ENCODE results near the gene SLC49A3. TPM values are rescaled to one million over a fixed set of nuclear protein-coding genes. Genes with fewer than 3 reads are reported as not detected.
"Not testable (repeated sequence)": the region's sequence is repeated elsewhere in the genome, so short reads cannot be mapped to it uniquely, and the experiment has no call there.

Gene SLC49A3
- total and polyA plus RNA-seq, 2 of the 4 experiments (the other 2 are of a cell fraction), result under 0.01 to 0.32 TPM

- TF ChIP-seq SMC3 (IDR thresholded peaks at IDR 0.05; ENCODE audit: low read depth, low read length) (no peak), MAFK (IDR thresholded peaks at IDR 0.05; ENCODE audit: low read depth, low read length) (no peak), FOS (IDR thresholded peaks at IDR 0.05; ENCODE audit: low read depth, low read length) (no peak), RCOR1 (IDR thresholded peaks at IDR 0.05; ENCODE audit: insufficient replicate concordance, low read length) (no peak)
Measured at GRCh38 chr4:688854-689681, at the start of gene SLC49A3 (continued).

GRCh38 chr4:736561-736960 lies 47.6 kb upstream of the SLC49A3 start:
- peaks cover 17 to 25% of the 10 kb centered on the region in 2 experiments for H3K79me1 ChIP-seq (ENCODE audit: low read depth in 1 of 2, low read length in 2 of 2)
- H2BK15ac ChIP-seq (ENCODE audit: low read depth, low read length); H2AK9ac ChIP-seq (replicated peaks; ENCODE audit: low read depth, low read length, poor library complexity); in situ Hi-C loops (cut with MboI; ENCODE audit: low sequenced_read_pairs); H3K4me1 ChIP-seq (ENCODE audit: control insufficient read depth, insufficient read depth, low read length); H3K9ac ChIP-seq (ENCODE audit: low read depth, low read length); H3K4ac ChIP-seq (ENCODE audit: low read depth, low read length); H3K14ac ChIP-seq (replicated peaks; ENCODE audit: low read depth, low read length); DNase-seq; dilution Hi-C loops (cut with HindIII; ENCODE audit: low sequenced_read_pairs, unreplicated experiment); H3K56ac ChIP-seq (ENCODE audit: extremely low read depth, insufficient read depth, low read length); H2BK5ac ChIP-seq (ENCODE audit: low read depth, low read length, poor library complexity, severe bottlenecking); H4K91ac ChIP-seq (ENCODE audit: insufficient read depth, low read depth, low read length); H3K9me1 ChIP-seq (ENCODE audit: insufficient read depth, low read length); BruUV-seq (replicated peaks); H2AFZ ChIP-seq (replicated peaks; ENCODE audit: low read length, poor library complexity); H2BK120ac ChIP-seq (ENCODE audit: low read depth, low read length); H3K27ac ChIP-seq (ENCODE audit: insufficient read depth, low read length); POLR2A ChIA-PET (ENCODE audit: unreplicated experiment); intact Hi-C loops (cut with micrococcal nuclease); H3K9me3 ChIP-seq (ENCODE audit: control insufficient read depth, insufficient read depth, low read length); ATAC-seq (ENCODE audit: low read depth); H3K4me3 ChIP-seq (ENCODE audit: insufficient read depth, low read depth, low read length); H3K18ac ChIP-seq (ENCODE audit: low read depth, low read length); H4K8ac ChIP-seq (ENCODE audit: low read depth in 2 of 2, low read length in 2 of 2); H2BK20ac ChIP-seq (ENCODE audit: low read depth, low read length); H3K4me2 ChIP-seq (ENCODE audit: low read depth, low read length); H2AK5ac ChIP-seq (ENCODE audit: low read depth, low read length); H3K27me3 ChIP-seq (ENCODE audit: control insufficient read depth, insufficient read depth, low read length); H4K5ac ChIP-seq (ENCODE audit: low read depth, low read length); H3K23ac ChIP-seq (ENCODE audit: low read depth, low read length): not testable (repeated sequence)
- peaks cover 22% of the 10 kb centered on the region for H4K20me1 ChIP-seq (ENCODE audit: insufficient read depth, low read length)
- peaks cover 63% of the 10 kb centered on the region for H3K36me3 ChIP-seq (ENCODE audit: control insufficient read depth, insufficient read depth, low read length)
- WGBS, 2 experiments (ENCODE audit: extremely low coverage in 2 of 2, insufficient read length in 1 of 2), result 95% methylated on average over 7 of the region's 34 CpGs; no CpG with 5 or more reads in 1 of the 2 experiments
- CTCF ChIA-PET, result interaction anchor here (0.7 kb wide), 1 partner anchor 27 kb away, joined by 3 read pairs; no protein-coding TSS in a partner anchor
